Measurements from ENCODE around the gene YIPF4. TPM values are rescaled to one million over a fixed set of nuclear protein-coding genes. Genes with fewer than 3 reads are reported as not detected.

YIPF4 gene
- polyA plus RNA-seq, 1 of the 3 experiments (the other 2 are of a cell fraction) = 3.5 TPM

DNA sequence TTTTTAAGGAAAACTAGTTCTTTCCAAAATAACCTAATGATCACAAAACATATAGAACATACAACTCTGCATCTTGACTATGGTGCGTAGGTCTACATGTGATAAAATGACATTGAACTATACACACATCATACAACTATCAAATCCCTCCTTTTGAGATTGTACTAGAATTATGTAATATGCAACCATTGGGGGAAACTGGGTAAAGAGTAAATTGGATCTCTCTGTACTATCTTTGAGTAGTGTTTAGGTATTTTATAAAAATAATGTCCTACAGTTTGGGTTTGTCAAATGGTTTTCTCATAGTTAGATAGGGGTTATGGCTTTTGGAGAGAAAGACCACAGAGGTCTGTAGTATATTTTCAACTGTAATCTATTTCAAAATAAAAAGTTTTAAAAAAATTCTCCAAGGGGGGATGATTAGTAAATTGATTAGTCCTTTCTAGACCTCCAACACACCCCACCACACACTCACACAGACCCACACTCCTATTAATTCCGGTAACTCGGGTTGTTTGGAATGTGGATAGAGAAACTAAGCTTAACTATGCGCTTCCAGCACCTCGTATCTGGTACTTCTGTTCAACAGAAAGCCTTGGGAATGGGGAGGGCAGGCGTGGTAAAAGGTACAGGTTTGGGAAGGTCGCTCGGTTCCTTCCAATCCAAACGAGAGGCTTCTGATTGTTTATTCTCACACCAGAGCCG lies 78.4 kb downstream of the YIPF4 start (continued):
- no peak for TF ChIP-seq YY1 (IDR thresholded peaks at IDR 0.05; ENCODE audit: low read depth)
- no peak for TF ChIP-seq CHD2 (IDR thresholded peaks at IDR 0.05; ENCODE audit: low read length, partially characterized antibody)
- TF ChIP-seq TCF12 (IDR thresholded peaks at IDR 0.05) = no peak

DNA sequence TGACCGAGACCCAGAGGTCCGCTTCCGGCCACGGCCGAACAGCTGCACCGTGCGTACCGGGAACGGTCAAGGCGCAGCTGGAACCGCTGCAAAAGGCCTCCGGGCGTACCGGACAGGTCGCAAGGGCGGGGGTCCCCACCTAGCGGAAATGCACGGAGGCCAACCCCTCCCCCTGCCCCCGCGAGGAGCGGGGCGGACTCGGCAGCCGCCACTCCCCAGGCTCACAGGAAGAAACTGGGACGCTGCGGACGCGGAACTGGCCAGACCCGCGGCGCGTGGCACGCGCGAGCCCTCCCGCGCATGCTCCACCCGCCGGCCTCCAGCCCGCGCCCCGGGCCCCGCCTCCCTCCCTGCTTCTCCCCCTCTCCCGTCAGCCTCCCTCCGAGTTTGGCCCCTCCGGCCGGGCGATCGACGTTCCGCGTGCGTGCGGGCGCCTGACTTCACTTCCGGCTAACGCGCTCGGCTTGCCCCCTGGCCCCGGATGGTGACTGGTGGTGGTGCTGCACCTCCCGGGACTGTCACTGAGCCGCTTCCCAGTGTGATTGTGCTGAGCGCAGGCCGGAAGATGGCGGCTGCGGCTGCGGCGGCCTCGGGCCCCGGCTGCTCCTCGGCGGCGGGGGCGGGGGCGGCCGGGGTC lies 79.1 kb downstream of the YIPF4 start, which contains the start of gene BIRC6:
Gene BIRC6 (plus strand): TSS at position 343 of the 637 bp plus-strand sequence. CDS start 139 bp downstream, at position 482.
- peaks cover 5 to 14% of the 10 kb centered on the region in 2 experiments for H3K36me3 ChIP-seq (replicated peaks in 1 of 2; ENCODE audit: control insufficient read depth in 1 of 2, insufficient read depth in 2 of 2, low read length in 1 of 2)
- peaks cover 34% of the 10 kb centered on the region for H3F3A ChIP-seq (replicated peaks; ENCODE audit: insufficient read depth)
- CTCF ChIA-PET = no interaction called here
- peaks cover 38% of the 10 kb centered on the region for H4K20me1 ChIP-seq (ENCODE audit: insufficient read depth)
- DNase-seq = peak; percentile 100
- H3K4me1 ChIP-seq (ENCODE audit: control insufficient read depth in 1 of 2, insufficient read depth in 2 of 2, low read depth in 1 of 2, low read length in 1 of 2) = peaks cover 16 to 17% of the 10 kb centered on the region in 2 experiments; a peak in 3 of 4 replicates
- WGBS (ENCODE audit: low lambda C conversion rate) = under 1% methylated on average over 49 of the region's 76 CpGs
- H3K9me3 ChIP-seq = no peaks in the 10 kb centered on the region
- H3K27me3 ChIP-seq (ENCODE audit: insufficient read depth) = no peaks in the 10 kb centered on the region
- peak within 1 kb of the TSS; percentile 78 for H2AFZ ChIP-seq (ENCODE audit: low read depth)
- H3K4me2 ChIP-seq = peak within 1 kb of the TSS; percentile 97
- POLR2A ChIA-PET = interaction anchor here (0.8 to 1.0 kb wide), 2 partner anchors 13 to 22 kb away, joined by 3 read pairs; no protein-coding TSS in a partner anchor
- H3K79me2 ChIP-seq (ENCODE audit: insufficient read depth) = peaks cover 47% of the 10 kb centered on the region
- peak within 1 kb of the TSS; percentile 81 to 99 for H3K4me3 ChIP-seq (ENCODE audit: low read depth in 2 of 2, low read length in 1 of 2)
- H3K9ac ChIP-seq = peak within 1 kb of the TSS; percentile 93
- H3K9me2 ChIP-seq = no peaks in the 10 kb centered on the region
- H3K27ac ChIP-seq (ENCODE audit: low read depth in 2 of 2, low read length in 1 of 2) = peak within 1 kb of the TSS; percentile 85 to 97
- TF ChIP-seq, protein P1, sequence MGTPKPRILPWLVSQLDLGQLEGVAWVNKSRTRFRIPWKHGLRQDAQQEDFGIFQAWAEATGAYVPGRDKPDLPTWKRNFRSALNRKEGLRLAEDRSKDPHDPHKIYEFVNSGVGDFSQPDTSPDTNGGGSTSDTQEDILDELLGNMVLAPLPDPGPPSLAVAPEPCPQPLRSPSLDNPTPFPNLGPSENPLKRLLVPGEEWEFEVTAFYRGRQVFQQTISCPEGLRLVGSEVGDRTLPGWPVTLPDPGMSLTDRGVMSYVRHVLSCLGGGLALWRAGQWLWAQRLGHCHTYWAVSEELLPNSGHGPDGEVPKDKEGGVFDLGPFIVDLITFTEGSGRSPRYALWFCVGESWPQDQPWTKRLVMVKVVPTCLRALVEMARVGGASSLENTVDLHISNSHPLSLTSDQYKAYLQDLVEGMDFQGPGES (IDR thresholded peaks at IDR 0.05; ENCODE audit: low read depth, low read length) = no peak
- TF ChIP-seq EZH2phosphoT487 (IDR thresholded peaks at IDR 0.05; ENCODE audit: borderline replicate concordance, low read depth) (no peak), SMC3 (IDR thresholded peaks at IDR 0.05; ENCODE audit: low read depth, low read length) (peak; percentile 3; the same call in 1 of the 2 replicates), SIN3A (IDR thresholded peaks at IDR 0.05; ENCODE audit: borderline replicate concordance, low read depth, low read length) (peak; percentile 93), NFIC (IDR thresholded peaks at IDR 0.05; ENCODE audit: borderline replicate concordance) (no peak), YY1 (IDR thresholded peaks at IDR 0.05; ENCODE audit: low read depth) (peak; percentile 69; the same call in 1 of the 2 replicates), TCF12 (IDR thresholded peaks at IDR 0.05) (peak; percentile 33; the same call in 1 of the 2 replicates), RCOR1 (IDR thresholded peaks at IDR 0.05; ENCODE audit: low read length) (0 out of 2 replicates have a peak, but pooled peaks have one; percentile 7), CHD2 (IDR thresholded peaks at IDR 0.05; ENCODE audit: low read length, partially characterized antibody) (peak; percentile 67), TAF1 (IDR thresholded peaks at IDR 0.05; ENCODE audit: borderline replicate concordance, low read depth, low read length) (peak; percentile 93), POLR2AphosphoS5 (IDR thresholded peaks at IDR 0.05; ENCODE audit: low read depth, low read length) (peak; percentile 98), MEF2A (IDR thresholded peaks at IDR 0.05; ENCODE audit: borderline replicate concordance, low read depth) (no peak), ELF1 (IDR thresholded peaks at IDR 0.05) (peak; percentile 90), GATA2 (CRISPR knock-in tag; IDR thresholded peaks at IDR 0.05) (no peak)
- TF ChIP-seq, protein P2, sequence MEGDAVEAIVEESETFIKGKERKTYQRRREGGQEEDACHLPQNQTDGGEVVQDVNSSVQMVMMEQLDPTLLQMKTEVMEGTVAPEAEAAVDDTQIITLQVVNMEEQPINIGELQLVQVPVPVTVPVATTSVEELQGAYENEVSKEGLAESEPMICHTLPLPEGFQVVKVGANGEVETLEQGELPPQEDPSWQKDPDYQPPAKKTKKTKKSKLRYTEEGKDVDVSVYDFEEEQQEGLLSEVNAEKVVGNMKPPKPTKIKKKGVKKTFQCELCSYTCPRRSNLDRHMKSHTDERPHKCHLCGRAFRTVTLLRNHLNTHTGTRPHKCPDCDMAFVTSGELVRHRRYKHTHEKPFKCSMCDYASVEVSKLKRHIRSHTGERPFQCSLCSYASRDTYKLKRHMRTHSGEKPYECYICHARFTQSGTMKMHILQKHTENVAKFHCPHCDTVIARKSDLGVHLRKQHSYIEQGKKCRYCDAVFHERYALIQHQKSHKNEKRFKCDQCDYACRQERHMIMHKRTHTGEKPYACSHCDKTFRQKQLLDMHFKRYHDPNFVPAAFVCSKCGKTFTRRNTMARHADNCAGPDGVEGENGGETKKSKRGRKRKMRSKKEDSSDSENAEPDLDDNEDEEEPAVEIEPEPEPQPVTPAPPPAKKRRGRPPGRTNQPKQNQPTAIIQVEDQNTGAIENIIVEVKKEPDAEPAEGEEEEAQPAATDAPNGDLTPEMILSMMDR (IDR thresholded peaks at IDR 0.05) = no peak
- TF ChIP-seq, protein P3, sequence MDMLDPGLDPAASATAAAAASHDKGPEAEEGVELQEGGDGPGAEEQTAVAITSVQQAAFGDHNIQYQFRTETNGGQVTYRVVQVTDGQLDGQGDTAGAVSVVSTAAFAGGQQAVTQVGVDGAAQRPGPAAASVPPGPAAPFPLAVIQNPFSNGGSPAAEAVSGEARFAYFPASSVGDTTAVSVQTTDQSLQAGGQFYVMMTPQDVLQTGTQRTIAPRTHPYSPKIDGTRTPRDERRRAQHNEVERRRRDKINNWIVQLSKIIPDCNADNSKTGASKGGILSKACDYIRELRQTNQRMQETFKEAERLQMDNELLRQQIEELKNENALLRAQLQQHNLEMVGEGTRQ (IDR thresholded peaks at IDR 0.05; ENCODE audit: borderline replicate concordance, low read depth, low read length) = no peak
- TF ChIP-seq, protein P4, sequence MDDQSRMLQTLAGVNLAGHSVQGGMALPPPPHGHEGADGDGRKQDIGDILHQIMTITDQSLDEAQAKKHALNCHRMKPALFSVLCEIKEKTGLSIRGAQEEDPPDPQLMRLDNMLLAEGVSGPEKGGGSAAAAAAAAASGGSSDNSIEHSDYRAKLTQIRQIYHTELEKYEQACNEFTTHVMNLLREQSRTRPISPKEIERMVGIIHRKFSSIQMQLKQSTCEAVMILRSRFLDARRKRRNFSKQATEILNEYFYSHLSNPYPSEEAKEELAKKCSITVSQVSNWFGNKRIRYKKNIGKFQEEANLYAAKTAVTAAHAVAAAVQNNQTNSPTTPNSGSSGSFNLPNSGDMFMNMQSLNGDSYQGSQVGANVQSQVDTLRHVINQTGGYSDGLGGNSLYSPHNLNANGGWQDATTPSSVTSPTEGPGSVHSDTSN (IDR thresholded peaks at IDR 0.05) = peak; percentile 14; the same call in 1 of the 2 replicates
- TF ChIP-seq, protein P5, sequence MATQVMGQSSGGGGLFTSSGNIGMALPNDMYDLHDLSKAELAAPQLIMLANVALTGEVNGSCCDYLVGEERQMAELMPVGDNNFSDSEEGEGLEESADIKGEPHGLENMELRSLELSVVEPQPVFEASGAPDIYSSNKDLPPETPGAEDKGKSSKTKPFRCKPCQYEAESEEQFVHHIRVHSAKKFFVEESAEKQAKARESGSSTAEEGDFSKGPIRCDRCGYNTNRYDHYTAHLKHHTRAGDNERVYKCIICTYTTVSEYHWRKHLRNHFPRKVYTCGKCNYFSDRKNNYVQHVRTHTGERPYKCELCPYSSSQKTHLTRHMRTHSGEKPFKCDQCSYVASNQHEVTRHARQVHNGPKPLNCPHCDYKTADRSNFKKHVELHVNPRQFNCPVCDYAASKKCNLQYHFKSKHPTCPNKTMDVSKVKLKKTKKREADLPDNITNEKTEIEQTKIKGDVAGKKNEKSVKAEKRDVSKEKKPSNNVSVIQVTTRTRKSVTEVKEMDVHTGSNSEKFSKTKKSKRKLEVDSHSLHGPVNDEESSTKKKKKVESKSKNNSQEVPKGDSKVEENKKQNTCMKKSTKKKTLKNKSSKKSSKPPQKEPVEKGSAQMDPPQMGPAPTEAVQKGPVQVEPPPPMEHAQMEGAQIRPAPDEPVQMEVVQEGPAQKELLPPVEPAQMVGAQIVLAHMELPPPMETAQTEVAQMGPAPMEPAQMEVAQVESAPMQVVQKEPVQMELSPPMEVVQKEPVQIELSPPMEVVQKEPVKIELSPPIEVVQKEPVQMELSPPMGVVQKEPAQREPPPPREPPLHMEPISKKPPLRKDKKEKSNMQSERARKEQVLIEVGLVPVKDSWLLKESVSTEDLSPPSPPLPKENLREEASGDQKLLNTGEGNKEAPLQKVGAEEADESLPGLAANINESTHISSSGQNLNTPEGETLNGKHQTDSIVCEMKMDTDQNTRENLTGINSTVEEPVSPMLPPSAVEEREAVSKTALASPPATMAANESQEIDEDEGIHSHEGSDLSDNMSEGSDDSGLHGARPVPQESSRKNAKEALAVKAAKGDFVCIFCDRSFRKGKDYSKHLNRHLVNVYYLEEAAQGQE (IDR thresholded peaks at IDR 0.05; ENCODE audit: low read depth, low read length) = no peak
- TF ChIP-seq, protein P6, sequence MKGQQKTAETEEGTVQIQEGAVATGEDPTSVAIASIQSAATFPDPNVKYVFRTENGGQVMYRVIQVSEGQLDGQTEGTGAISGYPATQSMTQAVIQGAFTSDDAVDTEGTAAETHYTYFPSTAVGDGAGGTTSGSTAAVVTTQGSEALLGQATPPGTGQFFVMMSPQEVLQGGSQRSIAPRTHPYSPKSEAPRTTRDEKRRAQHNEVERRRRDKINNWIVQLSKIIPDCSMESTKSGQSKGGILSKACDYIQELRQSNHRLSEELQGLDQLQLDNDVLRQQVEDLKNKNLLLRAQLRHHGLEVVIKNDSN (IDR thresholded peaks at IDR 0.05; ENCODE audit: borderline replicate concordance, low read depth) = peak; percentile 66

Measured in SK-N-SH (cell line).